Measurements from ENCODE around the gene ANKRD13B.

Gene ANKRD13B

GRCh38 chr17:29603109-29603674, 10.3 kb downstream of the ANKRD13B start:
- no peak for ATAC-seq
- TF ChIP-seq, protein P1, sequence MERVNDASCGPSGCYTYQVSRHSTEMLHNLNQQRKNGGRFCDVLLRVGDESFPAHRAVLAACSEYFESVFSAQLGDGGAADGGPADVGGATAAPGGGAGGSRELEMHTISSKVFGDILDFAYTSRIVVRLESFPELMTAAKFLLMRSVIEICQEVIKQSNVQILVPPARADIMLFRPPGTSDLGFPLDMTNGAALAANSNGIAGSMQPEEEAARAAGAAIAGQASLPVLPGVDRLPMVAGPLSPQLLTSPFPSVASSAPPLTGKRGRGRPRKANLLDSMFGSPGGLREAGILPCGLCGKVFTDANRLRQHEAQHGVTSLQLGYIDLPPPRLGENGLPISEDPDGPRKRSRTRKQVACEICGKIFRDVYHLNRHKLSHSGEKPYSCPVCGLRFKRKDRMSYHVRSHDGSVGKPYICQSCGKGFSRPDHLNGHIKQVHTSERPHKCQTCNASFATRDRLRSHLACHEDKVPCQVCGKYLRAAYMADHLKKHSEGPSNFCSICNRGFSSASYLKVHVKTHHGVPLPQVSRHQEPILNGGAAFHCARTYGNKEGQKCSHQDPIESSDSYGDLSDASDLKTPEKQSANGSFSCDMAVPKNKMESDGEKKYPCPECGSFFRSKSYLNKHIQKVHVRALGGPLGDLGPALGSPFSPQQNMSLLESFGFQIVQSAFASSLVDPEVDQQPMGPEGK (CRISPR knock-in tag; IDR thresholded peaks at IDR 0.05; ENCODE audit: borderline replicate concordance) = no peak
- no peak for TF ChIP-seq BACH2 (CRISPR knock-in tag; IDR thresholded peaks at IDR 0.05; ENCODE audit: borderline replicate concordance)
- no peak for TF ChIP-seq ZNF70 (CRISPR knock-in tag; IDR thresholded peaks at IDR 0.05)
- no peak for TF ChIP-seq OSR1 (CRISPR knock-in tag; IDR thresholded peaks at IDR 0.05)
- no peak for TF ChIP-seq RARB (CRISPR knock-in tag; IDR thresholded peaks at IDR 0.05)
- no peak for TF ChIP-seq CSDC2 (CRISPR knock-in tag; IDR thresholded peaks at IDR 0.05)
- TF ChIP-seq TCF4 (CRISPR knock-in tag; IDR thresholded peaks at IDR 0.05; ENCODE audit: borderline replicate concordance) = no peak
- no peak for TF ChIP-seq ZFP30 (CRISPR knock-in tag; IDR thresholded peaks at IDR 0.05)
- TF ChIP-seq TSHZ2 (CRISPR knock-in tag; IDR thresholded peaks at IDR 0.05) = no peak
- TF ChIP-seq ZNF8 (CRISPR knock-in tag; IDR thresholded peaks at IDR 0.05) = no peak
- TF ChIP-seq ZFP3 (CRISPR knock-in tag; IDR thresholded peaks at IDR 0.05) = no peak
- TF ChIP-seq ZC3H10 (CRISPR knock-in tag; IDR thresholded peaks at IDR 0.05) = no peak
- no peak for TF ChIP-seq GLIS3 (CRISPR knock-in tag; IDR thresholded peaks at IDR 0.05)
- TF ChIP-seq ARNTL (CRISPR knock-in tag; IDR thresholded peaks at IDR 0.05; ENCODE audit: borderline replicate concordance, low read depth) = no peak
- no peak for TF ChIP-seq TOX (CRISPR knock-in tag; IDR thresholded peaks at IDR 0.05; ENCODE audit: borderline replicate concordance)
- TF ChIP-seq, protein P2, sequence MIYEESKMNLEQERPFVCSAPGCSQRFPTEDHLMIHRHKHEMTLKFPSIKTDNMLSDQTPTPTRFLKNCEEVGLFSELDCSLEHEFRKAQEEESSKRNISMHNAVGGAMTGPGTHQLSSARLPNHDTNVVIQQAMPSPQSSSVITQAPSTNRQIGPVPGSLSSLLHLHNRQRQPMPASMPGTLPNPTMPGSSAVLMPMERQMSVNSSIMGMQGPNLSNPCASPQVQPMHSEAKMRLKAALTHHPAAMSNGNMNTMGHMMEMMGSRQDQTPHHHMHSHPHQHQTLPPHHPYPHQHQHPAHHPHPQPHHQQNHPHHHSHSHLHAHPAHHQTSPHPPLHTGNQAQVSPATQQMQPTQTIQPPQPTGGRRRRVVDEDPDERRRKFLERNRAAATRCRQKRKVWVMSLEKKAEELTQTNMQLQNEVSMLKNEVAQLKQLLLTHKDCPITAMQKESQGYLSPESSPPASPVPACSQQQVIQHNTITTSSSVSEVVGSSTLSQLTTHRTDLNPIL (CRISPR knock-in tag; IDR thresholded peaks at IDR 0.05; ENCODE audit: low read depth) = no peak

- TF ChIP-seq TCF4 (CRISPR knock-in tag; IDR thresholded peaks at IDR 0.05; ENCODE audit: borderline replicate concordance) = no peak
- TF ChIP-seq ZNF565 (CRISPR knock-in tag; conservative IDR thresholded peaks at IDR 0.05; ENCODE audit: low read depth) = no peak
- ATAC-seq = no peak
Observed at GRCh38 chr17:29607557-29608195, 14.7 kb downstream of the ANKRD13B start.

GRCh38 chr17:29608986-29609385, 16.1 kb downstream of the ANKRD13B start:
- TF ChIP-seq ARNTL (CRISPR knock-in tag; IDR thresholded peaks at IDR 0.05; ENCODE audit: borderline replicate concordance, low read depth) (no peak), ISL1 (CRISPR knock-in tag; IDR thresholded peaks at IDR 0.05) (no peak), RARB (CRISPR knock-in tag; IDR thresholded peaks at IDR 0.05) (no peak), TSHZ2 (CRISPR knock-in tag; IDR thresholded peaks at IDR 0.05) (no peak), OSR1 (CRISPR knock-in tag; IDR thresholded peaks at IDR 0.05) (no peak), ESRRG (CRISPR knock-in tag; IDR thresholded peaks at IDR 0.05) (no peak), ZFP3 (CRISPR knock-in tag; IDR thresholded peaks at IDR 0.05) (no peak)
- TF ChIP-seq, protein P1 (CRISPR knock-in tag; IDR thresholded peaks at IDR 0.05; ENCODE audit: borderline replicate concordance) = no peak

More at GRCh38 chr17:29608986-29609385, 16.1 kb downstream of the ANKRD13B start:
- no peak for ATAC-seq

Data from SK-N-SH treated with all-trans-retinoic acid at 6 μM for 48 hours (cell line).